Heart left ventricle (tissue), 16 donors: Measurements from ENCODE around the gene PCK2. TPM values are rescaled to one million over a fixed set of nuclear protein-coding genes. Genes with fewer than 3 reads are reported as not detected.

ENCODE experiments used
- ATAC-seq, 4 donors: fragments of 200-7000 bp; cut with Tn5 transposase; one replicate each; pipeline ENCODE4 v1.9.1; 2020 to 2022; ENCODE audit warnings: moderate library complexity in 4 of 4, mild to moderate bottlenecking in 3 of 4, moderate number of reproducible peaks in 1 of 4
- DNase-seq, 5 donors: peaks; one replicate each; pipeline ENCODE4 v3.0.0-alpha.2; 2020
- H3K27ac ChIP-seq, 12 donors: fragments of 200-600 bp; sonication (generic) in 4 of 12; one replicate each; pipeline versions ENCODE4 v1.5.0 to v1.8.0; 2016 to 2022; ENCODE audit warnings: mild to moderate bottlenecking in 2 of 12
- H3K27me3 ChIP-seq, 9 donors: fragments of 200-600 bp; sonication (generic) in 2 of 9; one replicate each; pipeline versions ENCODE4 v1.5.1 to v1.8.0; 2016 to 2022; ENCODE audit warnings: mild to moderate bottlenecking in 3 of 9
- H3K36me3 ChIP-seq, 9 donors: fragments of 200-600 bp; sonication (generic) in 2 of 9; one replicate each; pipeline versions ENCODE4 v1.5.0 to v1.8.0; 2018 to 2022; ENCODE audit warnings: mild to moderate bottlenecking in 2 of 9
- H3K4me1 ChIP-seq, 12 donors: fragments of 200-600 bp; sonication (generic) in 4 of 12; one replicate each; pipeline versions ENCODE4 v1.5.0 to v1.8.0; 2016 to 2022; ENCODE audit warnings: mild to moderate bottlenecking in 3 of 12
- H3K4me3 ChIP-seq, 12 donors: fragments of 200-600 bp; sonication (generic) in 4 of 12; one replicate each; pipeline versions ENCODE4 v1.5.0 to v1.8.0; 2017 to 2022; ENCODE audit warnings: mild to moderate bottlenecking in 9 of 12, moderate library complexity in 4 of 12
- H3K9me3 ChIP-seq, 12 donors: fragments of 200-600 bp; sonication (generic) in 4 of 12; one replicate each; pipeline versions ENCODE4 v1.5.0 to v1.8.0; 2016 to 2022; ENCODE audit warnings: mild to moderate bottlenecking in 1 of 12
- POLR2A ChIP-seq, 2 donors: fragments of 450-650 bp; IDR thresholded peaks; one replicate each; pipeline ENCODE4 v1.6.1; 2017; ENCODE audit warnings: antibody characterized with exemption in 2 of 2, mild to moderate bottlenecking in 2 of 2, moderate library complexity in 2 of 2
- WGBS, 4 donors: extraction: QIAGEN DNeasy Blood & Tissue Kit in 2 of 4; methylation state at CpG; one replicate each; pipeline versions ENCODE4 v1.1.5 to v1.1.7; 2013 to 2018; 5-methylcytosine and 5-hydroxymethylcytosine counted together
- intact Hi-C, 10 donors: fragments of 100-400 bp; cut with DNase I; formaldehyde crosslinking; loops; one replicate each; pipeline versions ENCODE4 v1.11.1 to v1.14.2; 2022
- polyA plus RNA-seq, 2 donors: library from polyadenylated mRNA; stranded (reverse); fragments of 200-250 nt; gene quantifications; one replicate each; pipeline ENCODE4 v1.2.3, GENCODE V29; 2013
- total RNA-seq, 9 donors: library from RNA; depleted of rRNA in 2 of 9; stranded (reverse); fragments of >200 nt in 2 of 9; fragmentation: NEBNext Ultra II Directional in 3 of 9; extraction: Animal tissue kit (Norgen Biotek cat#: 25700) in 3 of 9; gene quantifications; one replicate each; pipeline versions ENCODE4 v1.1.0 to v1.2.4, GENCODE V29; 2016 to 2023
- TF ChIP-seq, protein P1 (sequence below), 12 donors: fragments of 200-600 bp; sonication (generic) in 4 of 12; IDR thresholded peaks; one replicate each; pipeline versions ENCODE4 v1.5.0 to v1.8.0; 2018 to 2022; ENCODE audit warnings: antibody characterized with exemption in 12 of 12, mild to moderate bottlenecking in 5 of 12
- donor health status: ischemic (EF 13 %, LVEDD 7.1; RV severe dilation, severe dysfunction).
- donor health status: healthy with polysubstance abuse.
- donor health status: DM: no; HTN: yes; CAD: no.
- donor health status: DM: no; HTN: no; CAD: no.
- donor health status: ischemic (EF 25% LVEDD 6.9; RV normal size, moderate dysfunction).
- donor health status: ischemic (EF 25% LVEDD 5.7; RV mildly dilated, moderate dysfunction).
- donor health status: healthy.
- donor health status: DM: yes; HTN: yes; CAD: no.
- donor health status: ischemic (EF 35%, LVEDD 5.7; RV mildly dilated, moderate dysfunction).
- donor health status: nonischemic (EF 11% LVEDD 7.7; RV severe dilation, severe dysfunction).
- donor health status: DM: yes; HTN: yes; CAD: no.
- donor health status: PGD.
- donor health status: ischemic (EF 29% LVEDD 5.4; RV normal size, mild dysfunction).
- donor health status: nonischemic (EF 23%, LVEDD 6.1; RV moderate dilation, normal function).

PCK2 gene
- total and polyA plus RNA-seq, 11 donors, result 1.5 to 14.6 (median 3.9) TPM

DNA sequence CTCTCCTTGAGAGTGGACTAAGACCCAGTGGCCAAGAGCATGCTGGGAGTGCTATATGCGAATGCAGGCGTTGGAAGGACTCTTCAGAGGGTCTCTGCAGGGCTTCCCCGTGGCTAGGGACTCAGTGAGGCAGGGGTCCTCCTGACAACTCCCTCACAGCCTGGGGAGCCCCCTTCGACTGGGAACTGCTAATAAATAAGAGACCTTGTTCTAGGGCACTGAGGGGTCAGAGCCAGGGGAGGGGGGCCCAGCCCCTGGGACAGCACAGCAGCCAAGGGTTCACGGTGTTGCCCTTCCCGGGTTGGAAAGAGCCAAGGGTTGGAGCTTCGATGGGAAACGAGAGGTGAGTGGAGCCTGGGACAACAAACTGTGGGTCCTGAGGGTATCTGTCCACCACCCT lies 28.7 kb upstream of the PCK2 start:
- 39 to 68% (median 60%) methylated on average over 6 to 8 of the region's 8 CpGs for WGBS, 4 donors
- Histone ChIP-seq H3K27ac (no peak overlapping the region), H3K4me1 (no peaks in the 10 kb centered on the region), H3K36me3 (no peaks in the 10 kb centered on the region), H3K4me3 (no peak overlapping the region), H3K9me3 (no peaks in the 10 kb centered on the region), H3K27me3 (no peaks in the 10 kb centered on the region)
- no peak for TF ChIP-seq POLR2A (IDR thresholded peaks at IDR 0.05)
- TF ChIP-seq, protein P1, sequence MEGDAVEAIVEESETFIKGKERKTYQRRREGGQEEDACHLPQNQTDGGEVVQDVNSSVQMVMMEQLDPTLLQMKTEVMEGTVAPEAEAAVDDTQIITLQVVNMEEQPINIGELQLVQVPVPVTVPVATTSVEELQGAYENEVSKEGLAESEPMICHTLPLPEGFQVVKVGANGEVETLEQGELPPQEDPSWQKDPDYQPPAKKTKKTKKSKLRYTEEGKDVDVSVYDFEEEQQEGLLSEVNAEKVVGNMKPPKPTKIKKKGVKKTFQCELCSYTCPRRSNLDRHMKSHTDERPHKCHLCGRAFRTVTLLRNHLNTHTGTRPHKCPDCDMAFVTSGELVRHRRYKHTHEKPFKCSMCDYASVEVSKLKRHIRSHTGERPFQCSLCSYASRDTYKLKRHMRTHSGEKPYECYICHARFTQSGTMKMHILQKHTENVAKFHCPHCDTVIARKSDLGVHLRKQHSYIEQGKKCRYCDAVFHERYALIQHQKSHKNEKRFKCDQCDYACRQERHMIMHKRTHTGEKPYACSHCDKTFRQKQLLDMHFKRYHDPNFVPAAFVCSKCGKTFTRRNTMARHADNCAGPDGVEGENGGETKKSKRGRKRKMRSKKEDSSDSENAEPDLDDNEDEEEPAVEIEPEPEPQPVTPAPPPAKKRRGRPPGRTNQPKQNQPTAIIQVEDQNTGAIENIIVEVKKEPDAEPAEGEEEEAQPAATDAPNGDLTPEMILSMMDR (IDR thresholded peaks at IDR 0.05), result no peak
- DNase-seq (peak in 1 of 5 donors; percentile 6), ATAC-seq (no peak)
- intact Hi-C loops, result loop anchor here in 1 of 10 donors (10.0 kb wide), 1 partner anchor 89 kb away; no protein-coding TSS in a partner anchor

DNA sequence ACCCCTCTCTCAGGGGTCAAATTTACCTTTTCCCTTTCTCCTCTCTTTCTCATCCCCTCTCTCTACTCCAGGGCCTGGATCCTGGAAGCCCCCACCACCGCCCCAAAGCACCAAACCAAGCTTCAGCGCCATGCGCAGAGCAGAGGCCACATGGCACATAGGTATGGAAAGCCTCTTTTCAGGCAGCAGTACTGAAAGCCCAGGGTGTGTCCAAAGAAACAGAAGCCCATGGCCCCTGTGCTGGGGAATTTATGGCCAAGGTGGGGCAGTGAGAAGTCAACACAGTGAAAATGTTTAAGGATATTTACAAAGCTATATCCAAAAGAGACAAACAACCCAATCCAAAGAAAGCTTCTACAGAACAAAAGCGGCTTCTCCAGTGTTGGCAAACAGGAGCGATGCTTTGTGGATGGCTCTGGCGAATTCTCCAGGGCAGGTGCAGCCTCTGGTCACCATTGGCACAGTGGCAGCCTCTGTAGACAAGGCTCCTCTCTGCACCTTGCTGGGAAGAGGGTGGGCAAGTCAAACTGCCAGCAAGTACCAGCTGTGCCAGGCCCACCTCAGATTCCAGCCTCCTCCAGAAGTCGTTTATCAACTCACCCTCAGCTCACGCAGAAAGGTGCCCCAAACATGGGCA lies 27.5 kb upstream of the PCK2 start:
- DNase-seq (peak in 1 of 5 donors; percentile 12), ATAC-seq (no peak)
- no peaks in the 10 kb centered on the region for H3K9me3 ChIP-seq
- H3K4me3 ChIP-seq, result no peak overlapping the region
- TF ChIP-seq, protein P1 (IDR thresholded peaks at IDR 0.05), result no peak
- no peak for TF ChIP-seq POLR2A (IDR thresholded peaks at IDR 0.05)
- H3K27me3 ChIP-seq, result peaks cover 0 to 3% (median 0%) of the 10 kb centered on the region in 9 donors
- no peaks in the 10 kb centered on the region for H3K36me3 ChIP-seq
- H3K4me1 ChIP-seq, result peaks cover 0 to 4% (median 0%) of the 10 kb centered on the region in 12 donors
- WGBS, 4 donors, result 88 to 91% (median 91%) methylated on average over 8 of the region's 8 CpGs
- intact Hi-C loops, result loop anchor here in 1 of 10 donors (10.0 kb wide), 1 partner anchor 88 kb away; no protein-coding TSS in a partner anchor
- H3K27ac ChIP-seq, result no peak overlapping the region

DNA sequence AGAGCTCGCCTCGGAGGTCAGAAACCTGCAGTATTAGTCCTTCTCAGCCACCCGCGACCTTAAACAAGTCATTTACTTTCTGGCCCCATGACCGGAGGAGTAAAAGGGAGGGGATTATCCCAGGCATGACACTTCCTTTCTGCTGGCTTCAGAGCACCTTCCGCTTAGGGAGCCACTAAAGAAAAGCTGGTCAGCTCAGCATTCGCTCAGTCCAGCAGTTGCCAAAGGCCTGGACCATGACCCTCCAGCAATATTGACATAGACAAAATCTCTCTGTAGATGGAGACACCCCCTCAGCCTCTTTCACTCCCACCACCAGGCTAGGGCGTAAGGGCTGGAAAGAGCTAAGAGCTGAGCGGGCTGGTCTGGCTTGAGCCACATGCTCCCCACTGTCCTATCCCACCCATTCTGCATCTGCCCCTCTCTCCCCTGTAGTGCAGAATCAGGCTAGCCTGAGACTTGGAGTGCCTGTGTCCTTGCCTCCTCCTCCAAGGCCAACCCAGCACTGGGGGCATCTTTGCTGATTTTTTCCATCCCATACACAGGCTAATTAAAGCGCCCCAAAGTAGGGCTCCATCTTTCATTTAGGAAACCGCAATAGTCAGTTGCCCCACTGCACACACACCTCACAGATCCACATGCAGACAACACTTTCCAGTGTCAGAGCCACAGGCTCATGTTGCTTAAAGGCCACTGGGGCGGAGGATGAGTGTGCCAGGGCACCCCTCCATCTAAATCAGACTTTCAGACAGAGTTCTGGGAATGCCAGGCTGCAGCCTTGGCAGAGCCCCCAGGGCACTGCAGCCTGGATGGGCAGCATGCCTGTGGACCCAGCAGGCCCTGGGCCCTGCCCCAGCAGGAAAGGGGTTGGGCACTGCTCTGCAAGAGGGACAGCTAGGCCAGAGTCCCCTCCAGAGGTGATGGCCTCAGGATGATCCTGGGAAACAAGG lies 26.7 kb upstream of the PCK2 start:
- ATAC-seq (peak in 1 of 4 donors; percentile 29), DNase-seq (peak in 1 of 5 donors; percentile 18)
- no peaks in the 10 kb centered on the region for H3K36me3 ChIP-seq
- no peak overlapping the region for H3K4me3 ChIP-seq
- WGBS, 4 donors, result 85 to 92% (median 91%) methylated on average over 12 of the region's 12 CpGs
- H3K27me3 ChIP-seq, result peaks cover 0 to 10% (median 0%) of the 10 kb centered on the region in 9 donors
- H3K9me3 ChIP-seq, result no peaks in the 10 kb centered on the region
- no peak overlapping the region for H3K27ac ChIP-seq
- peaks cover 0 to 6% (median 0%) of the 10 kb centered on the region in 12 donors for H3K4me1 ChIP-seq
- intact Hi-C loops, result loop anchor here in 1 of 10 donors (10.0 kb wide), 1 partner anchor 87 kb away; no protein-coding TSS in a partner anchor
- no peak for TF ChIP-seq POLR2A (IDR thresholded peaks at IDR 0.05)
- TF ChIP-seq, protein P1 (IDR thresholded peaks at IDR 0.05), result no peak
